AG10803 (cell line): ENCODE results near the gene HTR3B.
A peak's percentile ranks its signal among the peaks of the same experiment; 100 is the strongest.

Experiments
- DNase-seq: peaks from one replicate; pipeline ENCODE4 v3.0.0; 2010; ENCODE audit warnings: low read depth
- H3K4me3 ChIP-seq: 2 replicates; pipeline ENCODE4 v1.5.1; 2011; ENCODE audit warnings: mild to moderate bottlenecking, low read length, control low read depth
- TF ChIP-seq, protein P1 (sequence below): conservative IDR thresholded peaks from 2 replicates; pipeline ENCODE4 v1.5.1; 2011; ENCODE audit warnings: mild to moderate bottlenecking, low read length, control low read depth, inconsistent platforms

Gene HTR3B, protein sequence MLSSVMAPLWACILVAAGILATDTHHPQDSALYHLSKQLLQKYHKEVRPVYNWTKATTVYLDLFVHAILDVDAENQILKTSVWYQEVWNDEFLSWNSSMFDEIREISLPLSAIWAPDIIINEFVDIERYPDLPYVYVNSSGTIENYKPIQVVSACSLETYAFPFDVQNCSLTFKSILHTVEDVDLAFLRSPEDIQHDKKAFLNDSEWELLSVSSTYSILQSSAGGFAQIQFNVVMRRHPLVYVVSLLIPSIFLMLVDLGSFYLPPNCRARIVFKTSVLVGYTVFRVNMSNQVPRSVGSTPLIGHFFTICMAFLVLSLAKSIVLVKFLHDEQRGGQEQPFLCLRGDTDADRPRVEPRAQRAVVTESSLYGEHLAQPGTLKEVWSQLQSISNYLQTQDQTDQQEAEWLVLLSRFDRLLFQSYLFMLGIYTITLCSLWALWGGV

DNA sequence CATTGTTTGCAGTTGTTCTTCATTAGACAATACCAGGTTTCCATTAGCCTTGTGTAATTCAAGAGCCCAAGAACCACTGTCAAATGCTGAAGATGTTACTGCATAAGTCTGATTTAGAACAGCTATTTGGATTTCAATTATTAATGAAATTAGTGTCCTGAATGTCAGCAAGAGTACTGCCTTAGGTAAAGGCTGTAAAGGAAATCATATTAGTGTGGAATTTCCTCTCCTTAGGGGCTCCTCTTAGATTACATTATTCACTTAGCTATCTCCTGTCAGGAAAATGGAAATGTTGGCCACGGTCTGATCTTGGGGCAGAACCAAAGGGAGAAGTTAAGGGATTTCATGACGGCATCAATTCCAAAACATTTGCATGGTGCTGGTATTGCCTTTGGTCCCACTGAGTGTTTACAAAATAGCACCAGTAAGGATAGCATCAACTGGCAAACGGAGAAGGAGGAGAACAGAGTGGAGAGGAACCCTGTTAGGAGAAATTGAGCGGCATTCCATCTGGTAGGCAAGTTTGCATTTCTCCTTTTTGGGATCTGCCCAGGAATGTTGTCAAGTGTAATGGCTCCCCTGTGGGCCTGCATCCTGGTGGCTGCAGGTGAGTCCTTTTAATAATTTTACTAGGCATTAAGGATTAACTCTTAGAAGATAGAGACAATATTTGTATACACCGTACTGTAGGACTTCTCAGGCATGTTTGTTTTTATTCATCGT lies at the start of gene HTR3B:
Gene HTR3B (plus strand): TSS at position 418 of the 723 bp plus-strand sequence. CDS start 138 bp downstream, at position 556.
- no peak within 1 kb of the TSS for H3K4me3 ChIP-seq
- DNase-seq, result no peak
- TF ChIP-seq, protein P1, sequence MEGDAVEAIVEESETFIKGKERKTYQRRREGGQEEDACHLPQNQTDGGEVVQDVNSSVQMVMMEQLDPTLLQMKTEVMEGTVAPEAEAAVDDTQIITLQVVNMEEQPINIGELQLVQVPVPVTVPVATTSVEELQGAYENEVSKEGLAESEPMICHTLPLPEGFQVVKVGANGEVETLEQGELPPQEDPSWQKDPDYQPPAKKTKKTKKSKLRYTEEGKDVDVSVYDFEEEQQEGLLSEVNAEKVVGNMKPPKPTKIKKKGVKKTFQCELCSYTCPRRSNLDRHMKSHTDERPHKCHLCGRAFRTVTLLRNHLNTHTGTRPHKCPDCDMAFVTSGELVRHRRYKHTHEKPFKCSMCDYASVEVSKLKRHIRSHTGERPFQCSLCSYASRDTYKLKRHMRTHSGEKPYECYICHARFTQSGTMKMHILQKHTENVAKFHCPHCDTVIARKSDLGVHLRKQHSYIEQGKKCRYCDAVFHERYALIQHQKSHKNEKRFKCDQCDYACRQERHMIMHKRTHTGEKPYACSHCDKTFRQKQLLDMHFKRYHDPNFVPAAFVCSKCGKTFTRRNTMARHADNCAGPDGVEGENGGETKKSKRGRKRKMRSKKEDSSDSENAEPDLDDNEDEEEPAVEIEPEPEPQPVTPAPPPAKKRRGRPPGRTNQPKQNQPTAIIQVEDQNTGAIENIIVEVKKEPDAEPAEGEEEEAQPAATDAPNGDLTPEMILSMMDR, result no peak

DNA sequence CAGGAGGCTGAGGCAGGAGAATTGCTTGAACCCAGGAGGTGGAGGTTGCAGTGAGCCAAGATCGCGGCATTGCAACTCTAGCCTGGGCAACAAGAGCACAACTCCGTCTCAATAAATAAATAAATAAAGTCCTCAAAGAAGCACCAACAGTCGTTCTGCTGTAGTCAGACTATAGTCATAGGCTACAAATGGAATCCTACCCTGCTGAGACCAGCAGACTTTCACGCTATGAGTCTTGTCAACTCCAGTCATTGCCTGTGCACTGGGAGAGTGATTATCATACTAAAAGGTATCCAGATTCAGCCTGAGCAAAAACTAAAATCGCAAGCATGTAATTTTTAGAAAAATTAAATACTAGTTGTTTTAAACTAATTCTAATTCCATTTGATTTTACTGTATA lies 48.8 kb upstream of the HTR3B start:
- no peak overlapping the region for H3K4me3 ChIP-seq
- TF ChIP-seq, protein P1, result no peak
- DNase-seq, result no peak

GRCh38 chr11:113856966-113857759 lies 47.4 kb upstream of the HTR3B start:
- no peak for DNase-seq
- no peak overlapping the region for H3K4me3 ChIP-seq
- TF ChIP-seq, protein P1, result no peak

DNA sequence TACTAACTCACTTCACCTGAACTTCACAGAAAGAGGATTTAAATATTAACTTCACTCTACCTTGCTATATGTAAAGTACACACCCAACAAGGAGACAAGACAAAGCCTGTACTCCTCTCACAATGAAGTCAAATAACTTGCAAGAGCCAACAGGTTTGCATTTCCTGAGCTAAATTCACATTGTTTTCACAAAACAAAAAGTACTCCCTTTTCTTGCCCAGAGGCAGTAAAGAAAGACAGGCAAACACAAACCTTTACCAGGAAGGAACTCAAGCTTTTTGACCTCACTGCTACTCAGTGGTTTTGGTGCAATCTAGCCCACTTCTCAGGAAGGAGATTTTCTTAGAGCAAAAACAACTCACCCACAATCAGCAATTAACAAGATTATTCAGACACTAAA lies 44.9 kb upstream of the HTR3B start:
- DNase-seq, result no peak
- TF ChIP-seq, protein P1, result no peak
- no peak overlapping the region for H3K4me3 ChIP-seq

DNA sequence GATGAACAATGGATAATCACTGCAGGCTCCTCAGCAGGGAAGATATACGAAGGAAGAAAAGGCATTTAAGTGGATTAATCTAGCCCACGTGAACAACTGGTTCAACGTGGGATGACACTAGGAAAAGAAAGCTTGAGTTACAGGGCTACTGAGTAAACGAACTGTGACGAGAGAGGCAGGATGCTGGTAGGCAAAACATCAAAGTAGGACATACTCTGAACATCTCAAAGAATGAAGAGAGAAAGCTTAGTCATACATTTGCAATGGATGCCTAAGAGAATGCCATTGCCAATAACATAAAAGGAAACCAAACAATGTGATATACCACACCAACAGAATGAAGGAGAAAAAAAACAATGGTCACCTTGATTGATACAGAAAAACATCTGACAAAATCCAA lies 42.2 kb upstream of the HTR3B start:
- peak; percentile 18 for DNase-seq
- TF ChIP-seq, protein P1, result no peak
- H3K4me3 ChIP-seq, result no peak overlapping the region

DNA sequence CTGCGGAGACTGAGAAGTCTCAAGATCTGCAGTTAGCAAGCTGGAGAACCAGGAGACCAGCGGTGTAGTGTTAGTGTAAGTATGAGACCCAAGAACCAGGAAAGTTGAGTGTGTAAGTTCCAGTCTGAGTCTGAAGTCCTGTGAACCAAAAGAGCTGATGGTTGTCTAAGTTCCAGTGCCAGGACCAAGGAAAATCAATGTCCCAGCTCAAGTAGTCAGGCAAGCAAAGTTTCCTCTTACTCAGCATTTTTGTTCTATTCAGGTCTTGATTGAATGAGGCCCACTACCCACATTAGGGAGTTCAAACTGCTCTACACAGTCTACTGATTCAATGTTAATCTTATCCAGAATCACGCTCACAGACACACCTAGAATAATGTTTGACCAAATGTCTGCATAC lies 40.2 kb upstream of the HTR3B start:
- DNase-seq, result no peak
- H3K4me3 ChIP-seq, result no peak overlapping the region
- TF ChIP-seq, protein P1, result no peak
